Activated B cell treated with CpG ODN at 0.5 μM for 24 hours (primary cell): ENCODE results near the gene EEF2K. TPM values are rescaled to one million over a fixed set of nuclear protein-coding genes. Genes with fewer than 3 reads are reported as not detected.

Experiments used
- ATAC-seq: fragments of 200-7000 bp; cut with Tn5 transposase; one replicate; pipeline ENCODE4 v1.10.0; 2021; ENCODE audit warnings: low read depth, mild to moderate bottlenecking, moderate library complexity
- CTCF ChIA-PET: fragments of 350-600 bp; sonication (Branson Sonifier 250); formaldehyde crosslinking; loops from one replicate; lab custom pipeline; 2021; ENCODE audit warnings: antibody characterized with exemption; lab: Charles Lee
- POLR2A ChIA-PET: fragments of 350-600 bp; sonication (Branson Sonifier 250); formaldehyde crosslinking; loops from one replicate; lab custom pipeline; 2021; ENCODE audit warnings: antibody characterized with exemption; lab: Charles Lee
- DNase-seq: peaks from one replicate; pipeline ENCODE4 v3.0.0; 2022
- H3K27ac Mint-ChIP-seq: one replicate; pipeline ENCODE4 v1.8.0; 2020; ENCODE audit warnings: mixed read lengths
- H3K27me3 Mint-ChIP-seq: one replicate; pipeline ENCODE4 v1.8.0; 2021; ENCODE audit warnings: mixed read lengths
- H3K36me3 Mint-ChIP-seq: one replicate; pipeline ENCODE4 v1.8.0; 2021; ENCODE audit warnings: low read depth, mixed read lengths
- H3K4me1 Mint-ChIP-seq: one replicate; pipeline ENCODE4 v1.8.0; 2021; ENCODE audit warnings: mixed read lengths
- H3K4me3 Mint-ChIP-seq: one replicate; pipeline ENCODE4 v1.8.0; 2020; ENCODE audit warnings: mild to moderate bottlenecking, mixed read lengths
- H3K9me3 Mint-ChIP-seq: one replicate; pipeline ENCODE4 v1.8.0; 2020; ENCODE audit warnings: mixed read lengths
- intact Hi-C: fragments of 100-400 bp; cut with micrococcal nuclease; formaldehyde crosslinking; loops from one replicate; pipeline ENCODE4 v1.15.1; 2024
- total RNA-seq: library from RNA; stranded (reverse); gene quantifications from 2 replicates; pipeline ENCODE4 v1.2.3, GENCODE V29; 2022
- TF ChIP-seq, protein P1 (sequence below): fragments of 200-600 bp; IDR thresholded peaks from one replicate; pipeline ENCODE4 v1.8.0; 2022; ENCODE audit warnings: antibody characterized with exemption, mild to moderate bottlenecking

Gene EEF2K
- total RNA-seq, 1 donor from 2014 or later, result 29.7 TPM

- POLR2A ChIA-PET, result no interaction called here
- Mint-ChIP-seq H3K27ac (no peak overlapping the region), H3K4me1 (peaks cover 20% of the 10 kb centered on the region), H3K4me3 (no peak overlapping the region), H3K36me3 (peaks cover 12% of the 10 kb centered on the region), H3K27me3 (no peaks in the 10 kb centered on the region), H3K9me3 (no peaks in the 10 kb centered on the region)
- DNase-seq (no peak), ATAC-seq (no peak)
- intact Hi-C loops, result no loop called here
- TF ChIP-seq, protein P1, sequence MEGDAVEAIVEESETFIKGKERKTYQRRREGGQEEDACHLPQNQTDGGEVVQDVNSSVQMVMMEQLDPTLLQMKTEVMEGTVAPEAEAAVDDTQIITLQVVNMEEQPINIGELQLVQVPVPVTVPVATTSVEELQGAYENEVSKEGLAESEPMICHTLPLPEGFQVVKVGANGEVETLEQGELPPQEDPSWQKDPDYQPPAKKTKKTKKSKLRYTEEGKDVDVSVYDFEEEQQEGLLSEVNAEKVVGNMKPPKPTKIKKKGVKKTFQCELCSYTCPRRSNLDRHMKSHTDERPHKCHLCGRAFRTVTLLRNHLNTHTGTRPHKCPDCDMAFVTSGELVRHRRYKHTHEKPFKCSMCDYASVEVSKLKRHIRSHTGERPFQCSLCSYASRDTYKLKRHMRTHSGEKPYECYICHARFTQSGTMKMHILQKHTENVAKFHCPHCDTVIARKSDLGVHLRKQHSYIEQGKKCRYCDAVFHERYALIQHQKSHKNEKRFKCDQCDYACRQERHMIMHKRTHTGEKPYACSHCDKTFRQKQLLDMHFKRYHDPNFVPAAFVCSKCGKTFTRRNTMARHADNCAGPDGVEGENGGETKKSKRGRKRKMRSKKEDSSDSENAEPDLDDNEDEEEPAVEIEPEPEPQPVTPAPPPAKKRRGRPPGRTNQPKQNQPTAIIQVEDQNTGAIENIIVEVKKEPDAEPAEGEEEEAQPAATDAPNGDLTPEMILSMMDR, result no peak
- CTCF ChIA-PET, result interaction anchor here (2.3 kb wide), 1 partner anchor 35 kb away, joined by 8 read pairs; the partner anchor contains the start of gene EEF2K
Observed at GRCh38 chr16:22240023-22240710, 34.1 kb downstream of the EEF2K start.

GRCh38 chr16:22250522-22250921, 44.4 kb downstream of the EEF2K start:
- ATAC-seq (no peak), DNase-seq (no peak)
- no peaks in the 10 kb centered on the region for H3K27me3 Mint-ChIP-seq
- peaks cover 4% of the 10 kb centered on the region for H3K4me1 Mint-ChIP-seq
- TF ChIP-seq, protein P1, result no peak
- no peak overlapping the region for H3K27ac Mint-ChIP-seq
- intact Hi-C loops, result no loop called here
- POLR2A ChIA-PET, result no interaction called here
- peaks cover 75% of the 10 kb centered on the region for H3K36me3 Mint-ChIP-seq
- peaks cover 6% of the 10 kb centered on the region for H3K9me3 Mint-ChIP-seq
- CTCF ChIA-PET, result no interaction called here
- H3K4me3 Mint-ChIP-seq, result no peak overlapping the region

DNA sequence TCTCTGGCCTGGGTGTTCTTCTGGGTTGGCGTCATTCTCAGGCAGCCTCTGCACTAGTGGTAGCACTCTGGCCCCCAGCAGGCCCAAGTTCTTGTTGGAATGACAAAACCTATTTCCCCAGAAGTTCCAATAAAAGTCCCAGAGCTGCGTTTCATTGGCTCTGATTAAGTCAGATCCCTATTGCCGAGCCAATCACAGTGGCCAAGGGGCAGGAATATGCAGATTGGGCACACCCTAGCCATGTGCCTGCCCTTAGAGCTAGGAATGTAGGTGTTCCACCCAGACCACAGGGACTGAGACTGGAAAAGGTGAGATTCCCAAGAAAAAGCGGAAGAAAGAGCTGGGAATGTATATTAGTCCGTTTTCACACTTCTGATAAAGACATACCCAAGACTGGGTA, 46.2 kb downstream of the EEF2K start:
- Mint-ChIP-seq H3K9me3 (peaks cover 6% of the 10 kb centered on the region), H3K27me3 (no peaks in the 10 kb centered on the region), H3K4me3 (no peak overlapping the region), H3K4me1 (peaks cover 4% of the 10 kb centered on the region), H3K27ac (no peak overlapping the region), H3K36me3 (peaks cover 77% of the 10 kb centered on the region)
- DNase-seq (no peak), ATAC-seq (no peak)
- ChIA-PET CTCF (no interaction called here), POLR2A (interaction anchor here (0.6 kb wide), 1 partner anchor 654 kb away, joined by 15 read pairs; no protein-coding TSS in a partner anchor)
- TF ChIP-seq, protein P1, result no peak
- intact Hi-C loops, result no loop called here

DNA sequence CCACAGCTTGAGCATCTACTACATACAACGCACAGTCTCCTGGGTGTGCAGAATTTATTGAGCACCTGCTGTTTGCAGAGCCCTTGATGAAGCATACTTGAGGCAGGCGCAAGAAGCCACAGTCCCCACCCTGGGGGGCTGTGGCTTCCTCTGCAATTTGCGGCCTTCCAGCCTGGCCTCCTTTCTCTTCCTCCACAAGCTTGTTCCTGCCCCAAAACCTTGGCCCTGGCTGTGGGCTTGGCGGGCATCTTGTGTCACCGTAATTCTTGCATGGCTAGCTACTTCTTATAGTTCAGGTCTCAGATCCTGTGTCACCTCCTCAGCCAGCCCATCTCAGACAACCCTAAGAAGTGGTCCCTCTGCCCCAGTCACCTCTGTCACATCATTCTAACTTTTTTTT, 47.2 kb downstream of the EEF2K start:
- peaks cover 81% of the 10 kb centered on the region for H3K36me3 Mint-ChIP-seq
- no peak overlapping the region for H3K27ac Mint-ChIP-seq
- no peak overlapping the region for H3K4me3 Mint-ChIP-seq
- ChIA-PET CTCF (no interaction called here), POLR2A (no interaction called here)
- no peak for ATAC-seq
- no peak for DNase-seq
- H3K27me3 Mint-ChIP-seq, result no peaks in the 10 kb centered on the region
- peaks cover 4% of the 10 kb centered on the region for H3K4me1 Mint-ChIP-seq
- H3K9me3 Mint-ChIP-seq, result peaks cover 6% of the 10 kb centered on the region
- TF ChIP-seq, protein P1, result no peak
- intact Hi-C loops, result no loop called here

GRCh38 chr16:22255335-22255734, 49.3 kb downstream of the EEF2K start:
- ATAC-seq, result no peak
- intact Hi-C loops, result no loop called here

More at GRCh38 chr16:22255335-22255734, 49.3 kb downstream of the EEF2K start:
- TF ChIP-seq, protein P1, result no peak
- CTCF ChIA-PET, result no interaction called here
- DNase-seq, result no peak
- Mint-ChIP-seq H3K4me3 (no peak overlapping the region), H3K27ac (no peak overlapping the region), H3K4me1 (peaks cover 4% of the 10 kb centered on the region), H3K36me3 (peaks cover 85% of the 10 kb centered on the region), H3K27me3 (no peaks in the 10 kb centered on the region), H3K9me3 (peaks cover 6% of the 10 kb centered on the region)
- POLR2A ChIA-PET, result no interaction called here
